GM23338 (cell line): Measurements from ENCODE around the gene SIRT7. TPM values are rescaled to one million over a fixed set of nuclear protein-coding genes. Genes with fewer than 3 reads are reported as not detected.

Source experiments
- ATAC-seq: fragments of 200-7000 bp; cut with Tn5 transposase; 3 replicates; pipeline ENCODE4 v1.9.1; 2020
- DNase-seq: peaks from one replicate; pipeline ENCODE4 v3.0.0-alpha.2; 2015; ENCODE audit warnings: low spot score
- H2AFZ ChIP-seq: fragments of 200-600 bp; sonication (generic); 2 replicates; pipeline ENCODE4 v1.8.0; 2016; ENCODE audit warnings: antibody characterized with exemption, mild to moderate bottlenecking, moderate library complexity
- H3F3A ChIP-seq: fragments of 200-600 bp; sonication (generic); replicated peaks from 2 replicates; pipeline ENCODE4 v1.8.0; 2017; ENCODE audit warnings: antibody characterized with exemption, mixed run types, low read depth
- H3K27ac ChIP-seq: fragments of 200-600 bp; sonication (generic); 2 replicates; pipeline ENCODE4 v1.6.1; 2016; ENCODE audit warnings: low read depth
- H3K27me3 ChIP-seq: fragments of 200-600 bp; sonication (generic); 2 replicates; pipeline ENCODE4 v1.8.0; 2016; ENCODE audit warnings: mild to moderate bottlenecking, mixed run types, moderate library complexity; ENCODE audit not compliant: insufficient read depth
- H3K36me3 ChIP-seq: fragments of 200-600 bp; sonication (generic); 2 replicates; pipeline ENCODE4 v1.8.0; 2016; ENCODE audit warnings: mild to moderate bottlenecking; ENCODE audit not compliant: insufficient read depth
- H3K4me1 ChIP-seq: fragments of 200-600 bp; sonication (generic); 2 replicates; pipeline ENCODE4 v1.8.0; 2016; ENCODE audit warnings: mild to moderate bottlenecking, moderate library complexity; ENCODE audit not compliant: insufficient read depth
- H3K4me2 ChIP-seq: fragments of 200-600 bp; sonication (generic); 2 replicates; pipeline ENCODE4 v1.7.1; 2017; ENCODE audit warnings: mixed run types
- H3K4me3 ChIP-seq: fragments of 200-600 bp; sonication (generic); 2 replicates; pipeline ENCODE4 v1.6.1; 2016; ENCODE audit warnings: mixed run types
- H3K79me2 ChIP-seq: fragments of 200-600 bp; sonication (generic); replicated peaks from 2 replicates; pipeline ENCODE4 v1.8.0; 2017; ENCODE audit warnings: mild to moderate bottlenecking; ENCODE audit not compliant: insufficient read depth
- H3K9me2 ChIP-seq: fragments of 200-600 bp; sonication (generic); 2 replicates; pipeline ENCODE4 v1.8.0; 2017; ENCODE audit not compliant: insufficient read depth
- H4K20me1 ChIP-seq: fragments of 200-600 bp; sonication (generic); replicated peaks from 2 replicates; pipeline ENCODE4 v1.8.0; 2017; ENCODE audit warnings: mild to moderate bottlenecking; ENCODE audit not compliant: insufficient read depth
- H3K27ac Mint-ChIP-seq: 2 replicates; pipeline ENCODE4 v1.8.0; 2020; ENCODE audit warnings: inconsistent platforms, mild to moderate bottlenecking, moderate library complexity, mixed read lengths
- H3K27me3 Mint-ChIP-seq: 3 replicates; pipeline ENCODE4 v1.8.0; 2022; ENCODE audit warnings: low read depth, mild to moderate bottlenecking, moderate library complexity, mixed read lengths, inconsistent platforms; ENCODE audit not compliant: insufficient read depth, poor library complexity
- H3K36me3 Mint-ChIP-seq: 3 replicates; pipeline ENCODE4 v1.8.0; 2021; ENCODE audit warnings: low read depth, mild to moderate bottlenecking, inconsistent platforms, moderate library complexity, mixed read lengths
- H3K4me1 Mint-ChIP-seq: 3 replicates; pipeline ENCODE4 v1.8.0; 2020; ENCODE audit warnings: mild to moderate bottlenecking, inconsistent platforms, mixed read lengths
- H3K4me3 Mint-ChIP-seq: 3 replicates; pipeline ENCODE4 v1.8.0; 2021; ENCODE audit warnings: moderate library complexity, mild to moderate bottlenecking, inconsistent platforms, mixed read lengths
- H3K9me3 Mint-ChIP-seq: 3 replicates; pipeline ENCODE4 v1.8.0; 2020; ENCODE audit warnings: moderate library complexity, mild to moderate bottlenecking, inconsistent platforms, mixed read lengths
- CREB1 ChIP-seq: fragments of 250-450 bp; sonication (Bioruptor Pico); IDR thresholded peaks from 2 replicates; pipeline ENCODE4 v1.5.0; 2020; ENCODE audit warnings: low read depth, mild to moderate bottlenecking, moderate library complexity
- EZH2 ChIP-seq: fragments of 200-600 bp; sonication (generic); IDR thresholded peaks from one replicate; pipeline ENCODE4 v1.8.0; 2017; ENCODE audit warnings: antibody characterized with exemption, mild to moderate bottlenecking, low read depth; ENCODE audit not compliant: unreplicated experiment
- EZH2phosphoT487 ChIP-seq: fragments of 200-600 bp; sonication (generic); IDR thresholded peaks from one replicate; pipeline ENCODE4 v1.8.1; 2018; ENCODE audit warnings: antibody characterized with exemption; ENCODE audit not compliant: unreplicated experiment
- JUNB ChIP-seq: IDR thresholded peaks from one replicate; pipeline ENCODE4 v1.6.1; 2016; ENCODE audit warnings: antibody characterized with exemption; ENCODE audit not compliant: unreplicated experiment
- NANOG ChIP-seq: IDR thresholded peaks from 2 replicates; pipeline ENCODE4 v1.6.1; 2016; ENCODE audit warnings: antibody characterized with exemption, borderline replicate concordance
- POLR2AphosphoS5 ChIP-seq: IDR thresholded peaks from 2 replicates; pipeline ENCODE4 v1.6.1; 2016; ENCODE audit warnings: antibody characterized with exemption, low read depth
- STAT1 ChIP-seq: IDR thresholded peaks from one replicate; pipeline ENCODE4 v1.6.1; 2016; ENCODE audit warnings: antibody characterized with exemption; ENCODE audit not compliant: unreplicated experiment
- ZNF114 ChIP-seq: fragments of 250-450 bp; sonication (Bioruptor Pico); IDR thresholded peaks from 2 replicates; pipeline ENCODE4 v1.5.0; 2020; ENCODE audit warnings: mild to moderate bottlenecking, moderate library complexity
- ZNF331 ChIP-seq: fragments of 250-450 bp; sonication (Bioruptor Pico); IDR thresholded peaks from 2 replicates; pipeline ENCODE4 v1.5.0; 2020; ENCODE audit warnings: low read depth, mild to moderate bottlenecking, moderate library complexity
- polyA plus RNA-seq: library from polyadenylated mRNA; unstranded; fragments of >200 nt; fragmentation: Nextera tagmentation; extraction: Ambion mirVana; gene quantifications from 2 replicates; pipeline ENCODE4 v1.2.1, GENCODE V29; 2016
- total RNA-seq: library from RNA; depleted of rRNA; stranded (reverse); fragments of >200 nt; shearing (Covaris generic); gene quantifications from 2 replicates; pipeline ENCODE4 v1.2.3, GENCODE V29; 2014
- TF ChIP-seq, protein P1 (sequence below), 2 experiments: fragments of 200-600 bp in 1 of 2; sonication (generic) in 1 of 2; conservative IDR thresholded peaks; 2 replicates each; pipeline versions ENCODE4 v1.5.1 to v1.6.1; 2016 to 2017; ENCODE audit warnings: antibody characterized with exemption in 2 of 2, low read depth in 2 of 2, mild to moderate bottlenecking in 2 of 2, moderate library complexity in 1 of 2
- TF ChIP-seq, protein P2 (sequence below): IDR thresholded peaks from one replicate; pipeline ENCODE4 v1.6.1; 2018; ENCODE audit warnings: antibody characterized with exemption; ENCODE audit not compliant: unreplicated experiment
- TF ChIP-seq, protein P3 (sequence below): fragments of 250-450 bp; sonication (Bioruptor Pico); IDR thresholded peaks from 2 replicates; pipeline ENCODE4 v1.5.0; 2020; ENCODE audit warnings: mild to moderate bottlenecking, moderate library complexity
- TF ChIP-seq, protein P4 (sequence below): IDR thresholded peaks from 2 replicates; pipeline ENCODE4 v1.6.1; 2016; ENCODE audit warnings: antibody characterized with exemption

Gene SIRT7
- total and polyA plus RNA-seq, 2 experiments from 2014 or later, result 16.3 to 20.8 TPM

DNA sequence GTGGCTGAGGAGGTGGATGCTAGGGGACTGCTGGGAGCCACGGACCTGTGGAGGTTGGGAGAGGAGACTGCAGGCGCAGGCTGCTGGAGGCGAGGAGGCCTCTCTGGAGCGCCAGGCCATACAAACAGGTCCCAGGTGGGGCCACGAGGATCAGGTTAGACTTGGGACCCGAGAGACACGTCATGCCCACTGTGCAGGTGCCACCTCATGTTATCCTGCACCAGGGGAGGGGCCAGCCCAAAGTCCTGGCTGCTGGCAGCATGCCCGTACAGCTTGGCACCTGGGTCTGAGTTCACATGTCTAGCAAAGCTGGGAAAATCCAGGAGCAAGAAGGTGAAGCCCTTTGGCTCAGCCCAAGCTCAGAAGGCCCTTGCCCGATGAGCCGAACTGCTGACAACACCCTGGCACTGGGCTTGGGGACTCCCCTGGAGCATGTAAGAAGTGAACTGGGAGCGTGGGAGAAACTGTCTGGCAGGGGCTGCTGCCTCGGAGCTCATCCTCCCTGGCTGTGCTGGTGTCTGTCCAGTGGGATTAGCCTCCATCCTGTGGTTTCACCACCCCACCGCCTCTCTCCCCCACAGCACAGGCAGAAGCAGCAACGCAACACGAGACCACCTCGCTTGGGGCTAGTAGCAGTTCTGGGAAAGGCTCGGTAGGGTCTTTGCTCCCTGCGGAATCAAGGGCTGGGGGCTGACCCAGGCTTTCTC is 52.1 kb downstream of the SIRT7 start:
- Histone ChIP-seq H3K4me1 (peaks cover 15% of the 10 kb centered on the region), H3K4me3 (no peak overlapping the region), H3K27me3 (no peaks in the 10 kb centered on the region), H3K4me2 (no peak overlapping the region), H3K9me2 (no peaks in the 10 kb centered on the region), H4K20me1 (peaks cover 30% of the 10 kb centered on the region), H3F3A (peaks cover 65% of the 10 kb centered on the region), H3K79me2 (peaks cover 38% of the 10 kb centered on the region), H3K27ac (no peak overlapping the region), H3K36me3 (0 out of 2 replicates have a peak, but pooled peaks cover 6% of the 10 kb centered on the region), H2AFZ (no peak overlapping the region)
- Mint-ChIP-seq H3K27me3 (peaks cover 44% of the 10 kb centered on the region), H3K4me1 (peaks cover 31% of the 10 kb centered on the region), H3K36me3 (peaks cover 35% of the 10 kb centered on the region), H3K4me3 (no peak overlapping the region), H3K27ac (no peak overlapping the region), H3K9me3 (no peaks in the 10 kb centered on the region; the same call in 2 of the 3 replicates)
- no peak for DNase-seq
- TF ChIP-seq POLR2AphosphoS5 (no peak), CREB1 (no peak), EZH2phosphoT487 (no peak), STAT1 (no peak), NANOG (no peak), ZNF114 (CRISPR knock-in tag) (no peak), JUNB (no peak), EZH2 (no peak), ZNF331 (no peak)
- TF ChIP-seq, protein P1, sequence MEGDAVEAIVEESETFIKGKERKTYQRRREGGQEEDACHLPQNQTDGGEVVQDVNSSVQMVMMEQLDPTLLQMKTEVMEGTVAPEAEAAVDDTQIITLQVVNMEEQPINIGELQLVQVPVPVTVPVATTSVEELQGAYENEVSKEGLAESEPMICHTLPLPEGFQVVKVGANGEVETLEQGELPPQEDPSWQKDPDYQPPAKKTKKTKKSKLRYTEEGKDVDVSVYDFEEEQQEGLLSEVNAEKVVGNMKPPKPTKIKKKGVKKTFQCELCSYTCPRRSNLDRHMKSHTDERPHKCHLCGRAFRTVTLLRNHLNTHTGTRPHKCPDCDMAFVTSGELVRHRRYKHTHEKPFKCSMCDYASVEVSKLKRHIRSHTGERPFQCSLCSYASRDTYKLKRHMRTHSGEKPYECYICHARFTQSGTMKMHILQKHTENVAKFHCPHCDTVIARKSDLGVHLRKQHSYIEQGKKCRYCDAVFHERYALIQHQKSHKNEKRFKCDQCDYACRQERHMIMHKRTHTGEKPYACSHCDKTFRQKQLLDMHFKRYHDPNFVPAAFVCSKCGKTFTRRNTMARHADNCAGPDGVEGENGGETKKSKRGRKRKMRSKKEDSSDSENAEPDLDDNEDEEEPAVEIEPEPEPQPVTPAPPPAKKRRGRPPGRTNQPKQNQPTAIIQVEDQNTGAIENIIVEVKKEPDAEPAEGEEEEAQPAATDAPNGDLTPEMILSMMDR (conservative IDR thresholded peaks at IDR 0.05; ENCODE audit: low read depth in 2 of 2), result no peak
- TF ChIP-seq, protein P2, sequence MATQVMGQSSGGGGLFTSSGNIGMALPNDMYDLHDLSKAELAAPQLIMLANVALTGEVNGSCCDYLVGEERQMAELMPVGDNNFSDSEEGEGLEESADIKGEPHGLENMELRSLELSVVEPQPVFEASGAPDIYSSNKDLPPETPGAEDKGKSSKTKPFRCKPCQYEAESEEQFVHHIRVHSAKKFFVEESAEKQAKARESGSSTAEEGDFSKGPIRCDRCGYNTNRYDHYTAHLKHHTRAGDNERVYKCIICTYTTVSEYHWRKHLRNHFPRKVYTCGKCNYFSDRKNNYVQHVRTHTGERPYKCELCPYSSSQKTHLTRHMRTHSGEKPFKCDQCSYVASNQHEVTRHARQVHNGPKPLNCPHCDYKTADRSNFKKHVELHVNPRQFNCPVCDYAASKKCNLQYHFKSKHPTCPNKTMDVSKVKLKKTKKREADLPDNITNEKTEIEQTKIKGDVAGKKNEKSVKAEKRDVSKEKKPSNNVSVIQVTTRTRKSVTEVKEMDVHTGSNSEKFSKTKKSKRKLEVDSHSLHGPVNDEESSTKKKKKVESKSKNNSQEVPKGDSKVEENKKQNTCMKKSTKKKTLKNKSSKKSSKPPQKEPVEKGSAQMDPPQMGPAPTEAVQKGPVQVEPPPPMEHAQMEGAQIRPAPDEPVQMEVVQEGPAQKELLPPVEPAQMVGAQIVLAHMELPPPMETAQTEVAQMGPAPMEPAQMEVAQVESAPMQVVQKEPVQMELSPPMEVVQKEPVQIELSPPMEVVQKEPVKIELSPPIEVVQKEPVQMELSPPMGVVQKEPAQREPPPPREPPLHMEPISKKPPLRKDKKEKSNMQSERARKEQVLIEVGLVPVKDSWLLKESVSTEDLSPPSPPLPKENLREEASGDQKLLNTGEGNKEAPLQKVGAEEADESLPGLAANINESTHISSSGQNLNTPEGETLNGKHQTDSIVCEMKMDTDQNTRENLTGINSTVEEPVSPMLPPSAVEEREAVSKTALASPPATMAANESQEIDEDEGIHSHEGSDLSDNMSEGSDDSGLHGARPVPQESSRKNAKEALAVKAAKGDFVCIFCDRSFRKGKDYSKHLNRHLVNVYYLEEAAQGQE, result no peak
- TF ChIP-seq, protein P3, sequence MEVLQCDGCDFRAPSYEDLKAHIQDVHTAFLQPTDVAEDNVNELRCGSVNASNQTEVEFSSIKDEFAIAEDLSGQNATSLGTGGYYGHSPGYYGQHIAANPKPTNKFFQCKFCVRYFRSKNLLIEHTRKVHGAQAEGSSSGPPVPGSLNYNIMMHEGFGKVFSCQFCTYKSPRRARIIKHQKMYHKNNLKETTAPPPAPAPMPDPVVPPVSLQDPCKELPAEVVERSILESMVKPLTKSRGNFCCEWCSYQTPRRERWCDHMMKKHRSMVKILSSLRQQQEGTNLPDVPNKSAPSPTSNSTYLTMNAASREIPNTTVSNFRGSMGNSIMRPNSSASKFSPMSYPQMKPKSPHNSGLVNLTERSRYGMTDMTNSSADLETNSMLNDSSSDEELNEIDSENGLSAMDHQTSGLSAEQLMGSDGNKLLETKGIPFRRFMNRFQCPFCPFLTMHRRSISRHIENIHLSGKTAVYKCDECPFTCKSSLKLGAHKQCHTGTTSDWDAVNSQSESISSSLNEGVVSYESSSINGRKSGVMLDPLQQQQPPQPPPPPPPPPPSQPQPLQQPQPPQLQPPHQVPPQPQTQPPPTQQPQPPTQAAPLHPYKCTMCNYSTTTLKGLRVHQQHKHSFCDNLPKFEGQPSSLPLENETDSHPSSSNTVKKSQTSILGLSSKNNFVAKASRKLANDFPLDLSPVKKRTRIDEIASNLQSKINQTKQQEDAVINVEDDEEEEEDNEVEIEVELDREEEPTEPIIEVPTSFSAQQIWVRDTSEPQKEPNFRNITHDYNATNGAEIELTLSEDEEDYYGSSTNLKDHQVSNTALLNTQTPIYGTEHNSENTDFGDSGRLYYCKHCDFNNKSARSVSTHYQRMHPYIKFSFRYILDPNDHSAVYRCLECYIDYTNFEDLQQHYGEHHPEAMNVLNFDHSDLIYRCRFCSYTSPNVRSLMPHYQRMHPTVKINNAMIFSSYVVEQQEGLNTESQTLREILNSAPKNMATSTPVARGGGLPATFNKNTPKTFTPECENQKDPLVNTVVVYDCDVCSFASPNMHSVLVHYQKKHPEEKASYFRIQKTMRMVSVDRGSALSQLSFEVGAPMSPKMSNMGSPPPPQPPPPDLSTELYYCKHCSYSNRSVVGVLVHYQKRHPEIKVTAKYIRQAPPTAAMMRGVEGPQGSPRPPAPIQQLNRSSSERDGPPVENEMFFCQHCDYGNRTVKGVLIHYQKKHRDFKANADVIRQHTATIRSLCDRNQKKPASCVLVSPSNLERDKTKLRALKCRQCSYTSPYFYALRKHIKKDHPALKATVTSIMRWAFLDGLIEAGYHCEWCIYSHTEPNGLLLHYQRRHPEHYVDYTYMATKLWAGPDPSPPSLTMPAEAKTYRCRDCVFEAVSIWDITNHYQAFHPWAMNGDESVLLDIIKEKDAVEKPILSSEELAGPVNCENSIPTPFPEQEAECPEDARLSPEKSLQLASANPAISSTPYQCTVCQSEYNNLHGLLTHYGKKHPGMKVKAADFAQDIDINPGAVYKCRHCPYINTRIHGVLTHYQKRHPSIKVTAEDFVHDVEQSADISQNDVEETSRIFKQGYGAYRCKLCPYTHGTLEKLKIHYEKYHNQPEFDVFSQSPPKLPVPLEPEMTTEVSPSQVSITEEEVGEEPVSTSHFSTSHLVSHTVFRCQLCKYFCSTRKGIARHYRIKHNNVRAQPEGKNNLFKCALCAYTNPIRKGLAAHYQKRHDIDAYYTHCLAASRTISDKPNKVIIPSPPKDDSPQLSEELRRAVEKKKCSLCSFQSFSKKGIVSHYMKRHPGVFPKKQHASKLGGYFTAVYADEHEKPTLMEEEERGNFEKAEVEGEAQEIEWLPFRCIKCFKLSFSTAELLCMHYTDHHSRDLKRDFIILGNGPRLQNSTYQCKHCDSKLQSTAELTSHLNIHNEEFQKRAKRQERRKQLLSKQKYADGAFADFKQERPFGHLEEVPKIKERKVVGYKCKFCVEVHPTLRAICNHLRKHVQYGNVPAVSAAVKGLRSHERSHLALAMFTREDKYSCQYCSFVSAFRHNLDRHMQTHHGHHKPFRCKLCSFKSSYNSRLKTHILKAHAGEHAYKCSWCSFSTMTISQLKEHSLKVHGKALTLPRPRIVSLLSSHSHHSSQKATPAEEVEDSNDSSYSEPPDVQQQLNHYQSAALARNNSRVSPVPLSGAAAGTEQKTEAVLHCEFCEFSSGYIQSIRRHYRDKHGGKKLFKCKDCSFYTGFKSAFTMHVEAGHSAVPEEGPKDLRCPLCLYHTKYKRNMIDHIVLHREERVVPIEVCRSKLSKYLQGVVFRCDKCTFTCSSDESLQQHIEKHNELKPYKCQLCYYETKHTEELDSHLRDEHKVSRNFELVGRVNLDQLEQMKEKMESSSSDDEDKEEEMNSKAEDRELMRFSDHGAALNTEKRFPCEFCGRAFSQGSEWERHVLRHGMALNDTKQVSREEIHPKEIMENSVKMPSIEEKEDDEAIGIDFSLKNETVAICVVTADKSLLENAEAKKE (CRISPR knock-in tag), result no peak
- TF ChIP-seq, protein P4, sequence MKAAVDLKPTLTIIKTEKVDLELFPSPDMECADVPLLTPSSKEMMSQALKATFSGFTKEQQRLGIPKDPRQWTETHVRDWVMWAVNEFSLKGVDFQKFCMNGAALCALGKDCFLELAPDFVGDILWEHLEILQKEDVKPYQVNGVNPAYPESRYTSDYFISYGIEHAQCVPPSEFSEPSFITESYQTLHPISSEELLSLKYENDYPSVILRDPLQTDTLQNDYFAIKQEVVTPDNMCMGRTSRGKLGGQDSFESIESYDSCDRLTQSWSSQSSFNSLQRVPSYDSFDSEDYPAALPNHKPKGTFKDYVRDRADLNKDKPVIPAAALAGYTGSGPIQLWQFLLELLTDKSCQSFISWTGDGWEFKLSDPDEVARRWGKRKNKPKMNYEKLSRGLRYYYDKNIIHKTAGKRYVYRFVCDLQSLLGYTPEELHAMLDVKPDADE, result no peak
- ATAC-seq, result no peak
